NOMO-1 treated with DMSO at 0.1 percent for 48 hours (cell line): ENCODE data around the gene SRGAP2B.
"Not testable (repeated sequence)": the region's sequence is repeated elsewhere in the genome, so short reads cannot be mapped to it uniquely, and the experiment has no call there.

Source experiments
- DNase-seq: peaks from one replicate; lab custom pipeline; 2025; ENCODE audit not compliant: unreplicated experiment; lab: John Stamatoyannopoulos, UW

SRGAP2B gene

DNA sequence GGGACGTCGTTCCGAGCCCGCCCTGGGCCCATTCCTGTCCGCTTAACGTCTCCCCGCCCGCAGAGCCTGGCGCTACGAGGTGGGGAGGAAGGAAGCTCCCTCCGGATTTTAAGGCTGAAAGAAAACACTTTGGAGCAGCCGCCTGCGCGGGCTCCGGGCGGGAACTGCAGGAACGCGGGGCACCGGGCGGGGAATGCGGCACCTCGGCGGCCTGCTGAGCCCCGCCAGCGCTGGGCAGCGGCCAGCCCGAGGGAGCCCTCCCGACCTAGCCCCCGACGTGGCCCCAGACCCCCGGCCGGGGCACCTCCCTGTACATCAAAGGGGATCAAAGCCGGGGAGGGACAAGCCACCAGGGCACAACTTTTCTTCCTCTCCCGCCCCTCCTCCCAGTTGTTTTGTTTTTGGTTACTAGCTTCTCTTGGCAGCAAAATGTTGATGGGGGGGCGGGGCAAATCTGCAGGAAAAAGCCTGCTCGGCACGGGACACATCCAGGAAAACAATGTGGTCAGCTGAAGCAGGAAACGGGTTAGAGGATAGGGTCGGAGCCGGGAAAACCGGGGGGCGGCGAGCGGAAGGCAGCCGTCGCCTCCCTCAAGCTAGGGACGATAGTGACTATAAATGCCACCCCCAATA lies 1.5 kb downstream of the SRGAP2B start:
- DNase-seq = not testable (repeated sequence)

DNA sequence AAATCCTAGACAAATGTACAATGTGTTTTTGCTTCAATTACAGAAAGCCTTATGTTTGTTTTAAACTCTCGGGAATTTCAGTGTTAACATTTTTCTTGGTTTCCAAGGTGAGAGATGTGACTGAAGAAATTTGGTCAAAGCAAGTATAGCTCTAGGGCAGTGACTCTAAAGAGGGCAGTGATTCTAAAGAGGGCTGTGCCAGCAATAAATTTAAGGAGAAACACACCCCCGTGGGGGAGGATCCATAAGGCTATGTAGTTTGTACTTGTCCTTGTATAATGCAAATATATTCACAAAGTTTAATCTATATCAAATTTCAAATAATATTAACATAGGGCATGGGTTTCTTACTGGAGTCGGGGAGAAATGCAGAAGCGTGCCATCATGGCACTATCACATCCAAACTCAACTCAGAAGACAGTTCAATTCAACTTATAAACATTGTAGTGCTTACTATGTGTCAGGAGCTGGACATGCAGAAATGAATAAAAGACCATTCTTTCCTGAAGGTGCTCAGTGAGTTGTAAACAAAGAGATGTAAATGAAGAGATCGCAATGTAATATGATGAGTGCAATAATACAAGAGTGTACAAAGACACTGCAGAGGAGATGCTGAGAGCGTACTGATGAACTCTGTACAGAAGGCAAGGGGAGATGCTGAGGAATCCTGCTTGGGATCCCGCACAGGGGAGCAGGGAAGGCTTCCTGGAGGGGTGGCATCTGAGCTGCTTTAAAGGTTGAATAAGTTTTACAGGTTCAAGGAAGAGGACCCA lies 12.5 kb downstream of the SRGAP2B start:
- not testable (repeated sequence) for DNase-seq

DNA sequence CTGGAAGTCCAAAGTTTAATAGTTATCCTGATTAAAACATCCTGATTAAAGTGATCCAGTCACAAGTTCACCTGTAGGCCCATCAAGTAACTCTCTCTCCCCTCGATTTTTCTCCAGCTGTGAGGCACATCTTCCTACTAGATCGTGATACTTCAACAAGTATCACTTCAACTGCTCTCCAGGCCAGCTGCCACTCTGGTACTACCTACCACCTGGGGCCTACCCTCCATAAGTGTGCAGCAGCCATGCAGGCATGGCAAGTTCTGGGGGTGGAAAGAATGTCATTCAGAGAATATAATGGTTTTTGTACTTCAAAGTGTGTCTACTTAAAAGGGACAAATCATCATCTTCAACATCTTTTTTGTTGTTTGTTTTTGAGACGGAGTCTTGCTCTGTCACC lies 14.9 kb downstream of the SRGAP2B start:
- DNase-seq = not testable (repeated sequence)

DNA sequence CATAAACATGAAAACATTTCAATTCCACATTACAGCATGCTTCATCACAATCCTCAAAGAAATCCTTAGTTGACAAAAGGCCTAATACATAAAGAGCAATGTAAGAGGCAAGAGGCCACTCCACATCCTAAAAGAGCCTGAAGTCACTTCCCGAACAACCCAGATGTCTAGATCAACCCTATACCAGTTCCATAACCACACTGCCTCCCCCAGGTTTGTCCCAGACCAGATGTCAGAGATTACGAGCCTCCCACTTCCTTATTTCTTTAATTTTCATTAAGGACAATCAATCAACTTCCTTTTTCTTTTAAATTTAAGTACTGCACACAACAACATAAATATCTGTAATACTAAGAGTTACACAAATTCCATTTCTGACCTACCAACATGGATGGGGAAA lies 15.4 kb downstream of the SRGAP2B start:
- not testable (repeated sequence) for DNase-seq

DNA sequence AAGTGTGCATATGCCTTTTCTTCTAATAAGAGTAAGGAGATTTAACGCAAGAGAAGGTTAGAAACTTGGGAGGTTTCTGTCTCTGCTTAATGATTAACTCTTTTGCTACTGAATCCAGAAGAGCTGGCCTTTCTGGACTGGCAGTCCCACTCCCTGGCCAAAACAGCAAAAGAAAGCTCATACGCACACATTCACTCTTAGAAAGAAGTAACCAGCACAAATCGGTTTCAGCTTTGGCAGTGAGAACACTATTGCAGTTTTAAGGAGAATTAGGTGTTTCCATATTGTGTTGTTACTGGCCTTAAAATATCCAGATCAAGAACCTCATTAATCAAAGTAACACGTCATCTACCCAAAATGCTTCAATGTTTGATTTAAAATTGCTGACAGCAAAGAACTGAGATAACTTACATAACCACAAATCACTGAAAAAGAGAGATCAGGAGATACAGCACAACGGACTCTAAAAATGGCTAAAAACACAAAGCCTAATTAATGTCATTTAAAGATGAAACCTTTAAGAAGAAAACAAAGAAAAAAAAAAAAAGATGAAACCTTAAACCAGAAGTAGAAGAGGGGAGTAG lies 16.2 kb downstream of the SRGAP2B start:
- DNase-seq = not testable (repeated sequence)

DNA sequence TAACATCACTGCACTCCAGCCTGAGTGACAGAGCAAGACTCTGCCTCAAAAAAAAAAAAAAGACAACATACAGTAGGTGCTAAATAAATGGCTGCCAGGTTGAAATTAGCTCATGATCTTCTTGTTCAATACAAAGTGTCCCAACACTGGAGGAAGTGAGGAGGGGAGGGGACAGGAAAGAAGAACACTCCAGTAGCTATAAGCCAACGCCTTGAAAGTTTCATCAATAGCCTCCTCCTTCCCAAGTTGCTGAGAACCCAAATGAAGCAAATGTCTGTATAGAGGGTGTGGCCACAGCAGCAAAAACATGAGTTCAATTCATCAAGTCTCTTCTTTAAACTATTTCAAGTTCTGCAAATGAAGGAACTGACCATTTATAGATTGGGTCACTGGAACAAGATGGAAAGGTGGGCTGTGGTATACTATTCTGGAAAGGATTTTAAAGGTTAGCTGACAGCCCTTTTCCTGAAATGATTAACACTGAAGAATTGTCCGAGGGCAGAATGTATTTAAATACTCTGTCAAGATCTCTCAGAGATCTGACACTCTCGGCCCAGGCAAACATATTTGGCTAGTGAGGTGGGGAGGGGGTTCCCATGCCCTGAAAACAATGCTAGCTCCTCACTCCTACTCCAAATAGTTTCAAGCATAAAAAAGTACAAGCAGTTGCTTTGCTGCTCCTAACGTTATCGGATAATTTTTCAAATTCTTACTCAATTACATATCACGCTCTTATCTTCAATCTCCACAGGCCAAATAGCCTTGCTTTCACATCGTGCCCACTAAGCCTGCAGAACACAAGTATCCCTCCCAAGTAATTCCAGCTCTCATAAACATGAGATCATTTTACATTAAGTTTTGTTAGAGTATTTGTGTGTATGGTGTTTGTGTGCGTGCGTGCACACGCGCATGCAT lies 17.0 kb downstream of the SRGAP2B start:
- not testable (repeated sequence) for DNase-seq

DNA sequence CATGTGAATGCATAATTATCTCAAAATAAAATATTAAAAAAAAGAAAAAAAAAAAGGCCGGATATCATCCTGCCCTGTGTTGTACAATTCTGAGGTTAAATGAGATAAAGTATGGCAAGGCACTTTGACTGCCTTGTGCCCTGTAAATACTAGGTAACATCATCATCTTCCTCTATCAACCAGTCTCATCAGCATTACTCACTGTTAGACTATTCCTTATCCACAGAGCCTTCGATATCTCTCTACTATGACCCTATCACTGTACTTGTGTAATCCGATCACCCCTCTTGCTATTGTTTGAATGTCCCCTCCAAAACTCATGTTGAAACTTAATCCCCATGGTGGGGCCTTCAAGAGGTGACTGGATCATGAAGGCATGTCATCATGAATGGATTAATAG lies 18.3 kb downstream of the SRGAP2B start:
- not testable (repeated sequence) for DNase-seq

DNA sequence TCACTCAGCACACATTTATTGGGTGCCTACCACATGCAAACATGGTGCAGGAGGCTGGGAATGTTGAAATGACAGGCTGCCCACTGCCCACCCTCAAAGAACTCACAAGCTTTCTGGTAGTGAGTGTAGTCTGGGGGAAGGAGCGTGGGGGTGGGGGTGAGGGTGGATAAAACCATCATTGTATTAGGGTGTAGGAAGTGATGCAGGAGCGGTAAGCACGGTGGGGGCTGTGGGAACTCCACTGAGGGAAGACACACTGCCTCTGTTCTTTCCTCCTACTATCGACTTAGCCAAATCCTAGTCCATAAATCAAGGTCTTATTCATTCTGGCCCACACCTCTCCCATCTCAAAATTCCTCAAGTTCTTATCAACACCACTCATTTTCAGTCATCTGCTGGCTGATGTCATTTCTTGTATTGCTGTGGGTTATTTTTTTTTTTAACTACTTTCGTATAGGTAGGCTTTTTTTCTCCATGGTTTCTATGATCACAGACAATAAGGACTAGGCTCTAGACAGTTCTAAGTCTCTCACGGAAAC lies 21.0 kb downstream of the SRGAP2B start:
- not testable (repeated sequence) for DNase-seq

DNA sequence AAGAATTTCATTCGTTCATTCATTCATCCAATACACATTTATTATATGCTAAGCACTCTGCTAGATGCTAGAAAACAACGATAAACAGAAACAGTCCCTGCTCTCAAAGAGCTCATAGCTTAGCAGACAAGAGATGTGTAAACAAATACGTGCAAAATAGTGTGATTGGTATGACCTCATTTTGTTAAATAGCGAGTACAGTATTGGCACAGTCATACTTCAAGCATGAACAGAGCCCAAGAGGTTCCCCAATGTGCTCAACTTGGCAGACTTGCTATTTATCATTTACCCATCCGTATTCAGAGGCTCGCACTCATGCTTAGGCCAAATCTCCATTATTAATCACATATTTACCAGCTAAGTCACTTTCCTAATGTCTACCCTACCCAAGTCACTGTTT lies 23.6 kb downstream of the SRGAP2B start:
- DNase-seq = not testable (repeated sequence)

DNA sequence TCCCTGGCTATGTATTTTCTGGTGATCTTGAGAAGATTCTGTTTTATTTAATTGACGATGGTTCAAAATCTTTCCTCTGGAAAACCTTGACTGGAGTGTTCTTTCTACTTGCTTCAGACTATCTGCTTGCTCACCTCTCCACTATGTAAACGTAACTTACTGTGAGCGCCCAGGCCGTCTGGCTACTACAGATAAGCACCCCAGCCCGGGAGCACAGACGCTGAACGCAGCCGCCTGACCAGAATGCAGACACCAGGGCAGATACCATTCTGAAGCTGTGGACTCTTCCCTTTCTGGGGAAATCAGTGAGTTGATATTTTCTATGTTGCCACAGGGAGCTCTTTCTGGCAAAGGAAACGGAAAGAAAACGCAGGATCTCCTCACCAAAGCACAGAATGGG lies 28.6 kb downstream of the SRGAP2B start:
- DNase-seq = not testable (repeated sequence)

DNA sequence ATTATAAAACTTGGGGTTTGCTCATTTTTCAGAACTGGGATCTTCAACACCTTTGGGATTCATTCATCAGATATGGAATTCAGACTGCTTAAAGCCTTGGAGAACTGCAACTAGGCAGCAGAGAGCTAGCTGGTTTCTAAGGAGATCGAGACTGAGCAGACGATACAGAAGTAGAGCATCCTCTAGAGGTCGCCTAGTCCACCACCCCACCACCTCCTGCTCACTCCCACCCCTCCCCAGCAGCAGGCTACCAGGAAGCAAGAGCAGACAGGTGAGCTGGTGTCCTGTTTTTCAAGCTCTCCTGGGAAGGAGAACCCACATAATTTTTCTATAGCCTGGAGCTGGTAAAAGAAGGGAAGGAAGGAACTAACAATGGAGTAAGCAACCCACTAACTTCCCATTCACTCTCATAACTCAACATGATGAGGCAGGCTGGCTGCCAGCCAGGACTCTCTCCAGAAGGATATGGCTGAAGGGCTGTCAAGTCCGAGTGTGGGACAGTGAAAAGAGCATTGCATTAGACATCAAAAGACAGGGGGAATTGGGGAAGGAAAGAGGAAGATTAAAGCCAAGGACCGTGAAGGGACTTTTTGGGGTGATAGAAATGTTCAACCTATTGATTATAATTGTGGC lies 29.8 kb downstream of the SRGAP2B start:
- DNase-seq = not testable (repeated sequence)

DNA sequence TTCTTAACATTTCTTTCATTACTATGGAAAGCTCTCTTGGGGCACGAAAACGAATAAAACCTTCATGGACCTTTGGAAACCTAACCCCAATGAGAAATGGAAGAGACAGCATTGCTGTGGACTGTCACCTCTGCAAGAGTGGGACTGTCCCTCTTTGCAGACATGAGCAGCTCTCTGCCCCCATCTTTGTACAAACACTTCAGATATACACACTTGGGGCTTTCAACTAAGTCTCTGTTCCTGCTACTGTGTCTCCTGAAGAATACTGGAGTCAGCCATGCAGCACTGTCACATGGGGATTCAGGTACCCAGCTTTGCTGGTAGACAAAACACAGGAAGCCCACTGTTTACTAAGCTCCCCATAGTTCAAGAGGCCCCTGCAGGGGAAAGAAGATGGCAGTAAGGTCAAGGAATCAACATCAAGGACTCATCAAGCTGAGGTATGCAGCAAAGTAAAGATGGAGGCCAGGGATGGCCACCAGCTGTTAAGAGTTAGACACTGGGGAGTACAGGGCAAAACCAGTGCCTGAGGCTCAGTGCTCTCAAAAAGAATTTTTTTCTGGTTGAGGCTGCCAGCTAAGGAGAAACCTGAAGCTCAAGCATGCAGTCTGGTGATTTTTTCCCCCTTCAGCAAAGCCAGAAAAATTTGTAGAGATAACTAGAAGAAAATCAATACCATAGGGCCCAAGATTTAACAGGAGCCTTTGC lies 31.0 kb downstream of the SRGAP2B start:
- DNase-seq = not testable (repeated sequence)

DNA sequence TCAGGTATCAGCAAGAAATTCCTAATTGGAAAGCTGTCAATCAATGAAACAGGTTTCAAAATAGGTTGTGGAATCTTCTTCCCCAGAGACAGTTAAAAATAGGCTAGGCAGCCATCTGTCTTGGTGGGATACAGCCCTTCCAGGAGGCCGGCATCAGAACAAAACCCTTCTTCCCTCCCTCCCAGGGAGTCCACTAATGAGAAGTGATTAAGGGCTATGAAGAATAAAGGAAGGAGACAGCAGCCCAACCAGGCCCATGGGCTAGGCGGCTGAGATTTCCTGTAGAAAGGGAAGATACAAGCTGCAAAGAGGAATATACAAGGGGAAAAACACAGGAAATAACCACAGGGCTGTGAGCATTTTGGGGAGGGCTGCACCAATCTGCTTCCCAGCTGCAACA lies 31.8 kb downstream of the SRGAP2B start:
- not testable (repeated sequence) for DNase-seq

DNA sequence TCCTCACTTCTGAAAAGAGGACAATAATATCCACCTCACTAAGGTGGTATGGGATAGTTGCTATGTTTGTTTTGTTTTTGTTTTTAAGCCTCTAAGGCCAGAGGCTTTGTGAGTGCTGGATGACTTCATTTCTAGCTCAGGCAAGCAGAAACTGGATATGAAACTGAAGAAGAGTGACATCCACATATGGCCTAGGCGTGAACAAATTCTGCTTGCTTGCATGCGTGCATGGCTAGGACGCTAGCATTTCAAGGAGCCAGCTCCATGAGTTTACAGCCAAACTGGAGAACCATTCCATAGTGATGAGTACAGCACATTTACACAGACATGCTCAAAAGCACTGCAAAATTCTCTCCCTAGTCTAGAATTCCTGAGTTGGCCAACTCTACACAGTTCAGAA lies 36.9 kb downstream of the SRGAP2B start:
- DNase-seq = not testable (repeated sequence)

DNA sequence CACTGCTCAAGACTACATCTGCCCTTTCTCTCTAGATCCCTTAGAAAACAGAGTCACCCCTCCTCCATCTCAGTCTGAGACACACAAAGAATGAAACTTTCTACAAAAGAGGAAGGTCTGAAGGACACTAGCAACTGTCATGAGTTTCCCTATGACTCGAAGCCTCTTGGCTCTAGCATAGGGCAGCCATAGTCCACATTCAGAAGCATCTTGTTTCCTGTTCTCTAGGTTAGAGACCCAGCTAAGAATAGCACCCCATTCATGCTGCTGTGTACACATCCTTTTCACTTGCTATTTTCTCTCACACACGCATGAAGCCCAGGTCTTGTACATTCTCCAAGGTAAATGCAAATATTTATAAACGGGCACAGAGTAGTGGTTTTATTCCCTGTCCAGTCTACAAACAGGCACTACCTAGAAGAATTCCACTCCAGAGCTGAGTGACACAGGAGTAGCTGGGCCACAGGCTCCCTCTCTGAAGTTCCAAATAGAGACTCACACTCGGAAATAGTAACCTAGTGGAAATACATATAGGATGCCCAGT lies 39.8 kb downstream of the SRGAP2B start:
- DNase-seq = not testable (repeated sequence)

DNA sequence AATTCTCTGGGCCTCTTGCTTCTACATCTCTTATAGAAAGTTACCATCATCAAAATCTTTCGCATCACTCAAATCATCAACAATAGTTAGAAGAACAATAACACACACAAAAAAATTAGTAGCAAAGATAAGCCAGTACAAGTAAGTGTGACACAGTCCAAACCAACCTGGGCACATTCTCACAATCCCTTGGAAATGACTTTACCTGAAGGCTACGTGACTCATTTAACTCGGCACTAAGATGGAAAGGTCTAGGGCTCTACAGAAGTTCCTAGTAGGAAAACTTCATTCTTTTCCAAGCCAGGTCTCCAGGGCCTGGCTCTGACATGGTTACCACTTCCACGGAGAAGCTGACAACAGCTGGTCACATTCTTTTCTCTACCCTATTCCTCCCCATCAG lies 41.7 kb downstream of the SRGAP2B start:
- DNase-seq = not testable (repeated sequence)

DNA sequence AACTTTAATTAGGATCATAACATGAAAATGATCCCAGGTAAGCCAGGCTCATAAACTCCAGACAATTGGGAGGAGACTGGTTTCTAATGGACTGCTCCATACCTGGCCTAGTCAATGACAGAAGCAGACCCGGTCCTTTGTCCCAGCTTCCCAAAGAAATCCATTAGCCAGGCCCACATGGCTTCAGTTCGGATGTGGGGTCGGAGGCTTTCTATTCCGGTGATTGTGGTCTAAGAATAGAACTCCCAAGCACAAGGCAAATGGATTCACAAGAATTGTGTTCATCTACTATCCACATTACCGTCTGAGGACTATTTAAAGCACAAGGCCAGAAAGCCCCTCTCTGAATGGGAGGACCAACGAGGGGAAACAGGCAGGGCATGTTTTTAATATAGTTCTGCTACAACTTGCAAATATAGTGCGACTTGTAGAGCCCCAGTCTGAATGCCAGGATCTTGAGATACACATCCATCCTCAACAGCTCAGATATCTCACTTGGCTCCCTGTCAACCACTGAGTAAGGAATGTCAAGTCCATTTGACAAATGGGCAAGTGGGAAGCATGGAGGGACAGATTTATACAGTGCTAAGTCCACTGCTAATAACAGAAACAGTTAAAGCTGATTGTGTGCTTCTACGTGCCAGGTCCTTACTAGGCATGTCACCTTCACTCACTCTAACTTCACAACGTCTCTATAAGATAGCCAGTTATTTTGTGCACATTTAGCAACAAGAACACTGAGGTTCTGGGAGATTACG lies 42.9 kb downstream of the SRGAP2B start:
- DNase-seq = not testable (repeated sequence)

DNA sequence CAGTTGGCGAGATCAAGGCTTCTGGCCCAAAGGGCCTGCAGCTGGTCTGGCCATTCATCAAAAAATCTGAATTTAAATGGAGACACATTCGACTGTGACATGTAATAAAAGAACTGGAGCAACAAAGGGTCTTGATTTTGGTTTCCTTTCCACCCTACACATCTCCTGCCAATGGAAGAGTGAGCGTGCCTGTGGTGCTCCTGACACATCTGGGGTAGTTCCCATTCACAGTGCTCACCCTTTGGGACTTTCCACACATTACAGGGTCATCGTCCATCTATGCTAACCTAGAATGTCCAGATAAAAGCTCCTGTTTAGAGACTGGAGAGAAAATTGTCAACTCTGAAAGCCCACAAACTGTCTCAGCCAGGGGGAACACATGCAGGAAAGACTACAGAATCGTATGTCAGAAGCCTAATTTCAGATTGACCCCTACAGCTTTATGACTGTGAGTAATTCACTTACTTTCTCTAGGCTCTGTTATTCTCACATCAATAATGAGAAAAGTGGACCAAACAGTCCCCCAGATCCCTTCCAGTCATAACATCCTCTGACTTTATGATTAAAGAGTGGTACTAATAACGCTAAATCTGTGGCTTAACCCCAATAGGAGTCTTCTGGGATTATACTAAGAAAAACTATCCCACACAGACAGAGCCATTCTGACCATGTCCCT lies 46.8 kb downstream of the SRGAP2B start:
- DNase-seq = not testable (repeated sequence)
